ENCODE results near the gene PRMT9. TPM values are rescaled to one million over a fixed set of nuclear protein-coding genes. Genes with fewer than 3 reads are reported as not detected.

The PRMT9 gene
- total and polyA plus RNA-seq, 2 of the 4 experiments (the other 2 are of a cell fraction), result 5.0 to 14.2 TPM

DNA sequence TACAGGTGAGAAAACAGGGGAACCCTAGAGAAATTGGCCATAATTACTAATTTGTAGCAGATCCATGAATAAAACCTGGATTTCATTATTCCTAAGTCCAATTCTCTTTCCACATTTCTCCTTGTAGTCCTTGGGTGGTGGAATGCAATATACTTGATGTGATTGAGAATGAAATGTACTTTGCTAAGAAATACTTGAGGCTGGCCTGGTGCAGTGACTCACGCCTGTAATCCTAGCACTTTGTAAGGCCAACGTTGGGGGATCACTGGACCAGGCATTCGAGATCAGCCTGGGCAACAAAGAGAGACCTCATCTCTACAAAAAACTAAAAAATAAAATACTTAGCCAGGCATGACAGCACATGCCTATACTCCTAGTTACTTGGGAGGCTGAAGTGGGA lies 50.9 kb downstream of the PRMT9 start:
- TF ChIP-seq MAZ (IDR thresholded peaks at IDR 0.05; ENCODE audit: borderline replicate concordance, low read depth, low read length) (no peak), CEBPB (IDR thresholded peaks at IDR 0.05; ENCODE audit: low read depth, low read length) (no peak), RCOR1 (IDR thresholded peaks at IDR 0.05; ENCODE audit: insufficient replicate concordance, low read length) (no peak), POLR2A (IDR thresholded peaks at IDR 0.05; ENCODE audit: low read depth, low read length) (no peak), SMC3 (IDR thresholded peaks at IDR 0.05; ENCODE audit: low read depth, low read length) (no peak), NFE2L2 (IDR thresholded peaks at IDR 0.05; ENCODE audit: low read depth, low read length) (no peak), FOS (IDR thresholded peaks at IDR 0.05; ENCODE audit: low read depth, low read length) (no peak), CHD1 (IDR thresholded peaks at IDR 0.05; ENCODE audit: low read depth, low read length) (no peak), RFX5 (IDR thresholded peaks at IDR 0.05; ENCODE audit: low read depth, low read length) (no peak), RAD21 (IDR thresholded peaks at IDR 0.05; ENCODE audit: low read length) (no peak)
- TF ChIP-seq, protein P1, sequence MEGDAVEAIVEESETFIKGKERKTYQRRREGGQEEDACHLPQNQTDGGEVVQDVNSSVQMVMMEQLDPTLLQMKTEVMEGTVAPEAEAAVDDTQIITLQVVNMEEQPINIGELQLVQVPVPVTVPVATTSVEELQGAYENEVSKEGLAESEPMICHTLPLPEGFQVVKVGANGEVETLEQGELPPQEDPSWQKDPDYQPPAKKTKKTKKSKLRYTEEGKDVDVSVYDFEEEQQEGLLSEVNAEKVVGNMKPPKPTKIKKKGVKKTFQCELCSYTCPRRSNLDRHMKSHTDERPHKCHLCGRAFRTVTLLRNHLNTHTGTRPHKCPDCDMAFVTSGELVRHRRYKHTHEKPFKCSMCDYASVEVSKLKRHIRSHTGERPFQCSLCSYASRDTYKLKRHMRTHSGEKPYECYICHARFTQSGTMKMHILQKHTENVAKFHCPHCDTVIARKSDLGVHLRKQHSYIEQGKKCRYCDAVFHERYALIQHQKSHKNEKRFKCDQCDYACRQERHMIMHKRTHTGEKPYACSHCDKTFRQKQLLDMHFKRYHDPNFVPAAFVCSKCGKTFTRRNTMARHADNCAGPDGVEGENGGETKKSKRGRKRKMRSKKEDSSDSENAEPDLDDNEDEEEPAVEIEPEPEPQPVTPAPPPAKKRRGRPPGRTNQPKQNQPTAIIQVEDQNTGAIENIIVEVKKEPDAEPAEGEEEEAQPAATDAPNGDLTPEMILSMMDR (conservative IDR thresholded peaks at IDR 0.05; ENCODE audit: low read depth, low read length), result no peak
- TF ChIP-seq, protein P2, sequence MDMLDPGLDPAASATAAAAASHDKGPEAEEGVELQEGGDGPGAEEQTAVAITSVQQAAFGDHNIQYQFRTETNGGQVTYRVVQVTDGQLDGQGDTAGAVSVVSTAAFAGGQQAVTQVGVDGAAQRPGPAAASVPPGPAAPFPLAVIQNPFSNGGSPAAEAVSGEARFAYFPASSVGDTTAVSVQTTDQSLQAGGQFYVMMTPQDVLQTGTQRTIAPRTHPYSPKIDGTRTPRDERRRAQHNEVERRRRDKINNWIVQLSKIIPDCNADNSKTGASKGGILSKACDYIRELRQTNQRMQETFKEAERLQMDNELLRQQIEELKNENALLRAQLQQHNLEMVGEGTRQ (IDR thresholded peaks at IDR 0.05; ENCODE audit: low read depth, low read length), result no peak
- intact Hi-C loops (cut with micrococcal nuclease), result no loop called here
- Histone ChIP-seq H3K27me3 (ENCODE audit: control insufficient read depth, insufficient read depth, low read length) (no peaks in the 10 kb centered on the region), H3K36me3 (ENCODE audit: control insufficient read depth, insufficient read depth, low read length) (peaks cover 19% of the 10 kb centered on the region), H4K5ac (ENCODE audit: low read depth, low read length) (no peak overlapping the region), H2AK9ac (replicated peaks; ENCODE audit: low read depth, low read length, poor library complexity) (no peak overlapping the region), H3K14ac (replicated peaks; ENCODE audit: low read depth, low read length) (no peak overlapping the region), H4K91ac (ENCODE audit: insufficient read depth, low read depth, low read length) (no peak overlapping the region), H4K8ac (ENCODE audit: low read depth in 2 of 2, low read length in 2 of 2) (no peak overlapping the region), H2BK15ac (ENCODE audit: low read depth, low read length) (no peak overlapping the region), H3K4me1 (ENCODE audit: control insufficient read depth, insufficient read depth, low read length) (no peaks in the 10 kb centered on the region), H3K27ac (ENCODE audit: insufficient read depth, low read length) (no peak overlapping the region), H3K18ac (ENCODE audit: low read depth, low read length) (no peak overlapping the region), H3K4me3 (ENCODE audit: insufficient read depth, low read depth, low read length) (no peak overlapping the region), H2BK20ac (ENCODE audit: low read depth, low read length) (no peak overlapping the region), H2BK120ac (ENCODE audit: low read depth, low read length) (no peak overlapping the region), H3K56ac (ENCODE audit: extremely low read depth, insufficient read depth, low read length) (no peak overlapping the region), H2AFZ (replicated peaks; ENCODE audit: low read length, poor library complexity) (no peak overlapping the region), H3K9me1 (ENCODE audit: insufficient read depth, low read length) (peaks cover 3% of the 10 kb centered on the region; the same call in 1 of the 2 replicates), H3K4me2 (ENCODE audit: low read depth, low read length) (no peak overlapping the region), H2AK5ac (ENCODE audit: low read depth, low read length) (no peak overlapping the region), H4K20me1 (ENCODE audit: insufficient read depth, low read length) (no peaks in the 10 kb centered on the region), H3K79me1 (ENCODE audit: low read depth in 1 of 2, low read length in 2 of 2) (peaks cover 0 to 4% of the 10 kb centered on the region in 2 experiments; a peak in 2 of 4 replicates), H3K9ac (ENCODE audit: low read depth, low read length) (no peak overlapping the region), H2BK5ac (ENCODE audit: low read depth, low read length, poor library complexity, severe bottlenecking) (no peak overlapping the region), H3K4ac (ENCODE audit: low read depth, low read length) (no peak overlapping the region), H3K23ac (ENCODE audit: low read depth, low read length) (no peak overlapping the region), H3K9me3 (ENCODE audit: control insufficient read depth, insufficient read depth, low read length) (no peaks in the 10 kb centered on the region; the same call in 1 of the 2 replicates)
- dilution Hi-C loops (cut with HindIII; ENCODE audit: low sequenced_read_pairs, unreplicated experiment), result no loop called here
- no peak for ATAC-seq (ENCODE audit: low read depth)
- BruUV-seq (replicated peaks), result no TSS peak
- no peak for DNase-seq
- WGBS, 2 experiments (ENCODE audit: extremely low coverage in 2 of 2, insufficient read length in 1 of 2), result no CpG with 5 or more reads among the region's 3 CpGs
- in situ Hi-C loops (cut with MboI; ENCODE audit: low sequenced_read_pairs), result no loop called here
- ChIA-PET POLR2A (ENCODE audit: unreplicated experiment) (no interaction called here), CTCF (interaction anchor here (1.0 to 1.5 kb wide), 2 partner anchors 11 to 233 kb away, joined by 3 to 5 read pairs; no protein-coding TSS in a partner anchor)

All from IMR-90 (cell line).